ENCODE measurements around the gene YIPF5. TPM values are rescaled to one million over a fixed set of nuclear protein-coding genes. Genes with fewer than 3 reads are reported as not detected.

The YIPF5 gene
- total RNA-seq, 1 experiment from 2014 or later = 44.5 TPM

- TF ChIP-seq ZBTB33 (IDR thresholded peaks at IDR 0.05; ENCODE audit: extremely low read depth, insufficient replicate concordance, low read length) = no peak
- TF ChIP-seq POLR2AphosphoS5 (IDR thresholded peaks at IDR 0.05; ENCODE audit: low read depth, low read length) = no peak
- TF ChIP-seq RAD21 (IDR thresholded peaks at IDR 0.05; ENCODE audit: low read depth) = no peak
- no peak for TF ChIP-seq ELF1 (IDR thresholded peaks at IDR 0.05; ENCODE audit: borderline replicate concordance, low read depth)
- TF ChIP-seq ATF3 (IDR thresholded peaks at IDR 0.05) = no peak
- TF ChIP-seq ZFX (IDR thresholded peaks at IDR 0.05) = no peak
- TF ChIP-seq EZH2 (IDR thresholded peaks at IDR 0.05) = no peak
- no peak for TF ChIP-seq JUND (IDR thresholded peaks at IDR 0.05)
- no peak for TF ChIP-seq EGR1 (IDR thresholded peaks at IDR 0.05; ENCODE audit: low read depth)
Observed at GRCh38 chr5:144191531-144191930, 21.1 kb upstream of the YIPF5 start (continued).

GRCh38 chr5:144189800-144190429 lies 19.5 kb upstream of the YIPF5 start:
- ChIA-PET POLR2A (no interaction called here), CTCF (no interaction called here), RAD21 (ENCODE audit: low non-redundant PET in 1 of 2, low total read pairs in 2 of 2, uncharacterized antibody in 2 of 2, unreplicated experiment in 2 of 2) (no interaction called here)
- Histone ChIP-seq H3K9me2 (ENCODE audit: insufficient read depth) (no peaks in the 10 kb centered on the region), H3K9me3 (ENCODE audit: control insufficient read depth in 1 of 2, insufficient read depth in 1 of 2, low read depth in 1 of 2, low read length in 2 of 2) (no peaks in the 10 kb centered on the region), H3K27ac (ENCODE audit: low read depth, low read length) (no peak overlapping the region), H4K20me1 (ENCODE audit: insufficient read depth) (no peaks in the 10 kb centered on the region), H3K79me2 (ENCODE audit: insufficient read depth, low read length) (no peaks in the 10 kb centered on the region), H3K4me2 (ENCODE audit: low read length) (no peak overlapping the region), H3K4me3 (replicated peaks in 1 of 2; ENCODE audit: low read depth in 1 of 2, low read length in 2 of 2) (no peak overlapping the region), H3K36me3 (ENCODE audit: control insufficient read depth in 1 of 2, insufficient read depth in 2 of 2, low read length in 2 of 2) (no peaks in the 10 kb centered on the region), H3K27me3 (ENCODE audit: insufficient read depth, low read length) (peaks cover 33% of the 10 kb centered on the region), H2AFZ (ENCODE audit: low read depth, low read length, poor library complexity, severe bottlenecking) (no peak overlapping the region), H3K4me1 (ENCODE audit: control insufficient read depth in 1 of 2, insufficient read depth in 2 of 2, low read length in 2 of 2) (no peaks in the 10 kb centered on the region), H3K9ac (ENCODE audit: low read length) (no peak overlapping the region)
- TF ChIP-seq SRF (IDR thresholded peaks at IDR 0.05; ENCODE audit: low read depth) (no peak), TCF7L2 (IDR thresholded peaks at IDR 0.05; ENCODE audit: borderline replicate concordance, extremely low read depth, insufficient read depth, insufficient read length) (no peak), POLR2A (IDR thresholded peaks at IDR 0.05; ENCODE audit: borderline replicate concordance, extremely low read depth, insufficient read depth, insufficient read length) (no peak), EZH2phosphoT487 (IDR thresholded peaks at IDR 0.05; ENCODE audit: borderline replicate concordance) (no peak), FOSL1 (IDR thresholded peaks at IDR 0.05; ENCODE audit: low read depth) (no peak), EGR1 (IDR thresholded peaks at IDR 0.05; ENCODE audit: low read depth) (no peak), POLR2AphosphoS5 (IDR thresholded peaks at IDR 0.05; ENCODE audit: low read depth, low read length) (no peak), ZFX (IDR thresholded peaks at IDR 0.05) (no peak), SIN3A (IDR thresholded peaks at IDR 0.05; ENCODE audit: low read depth) (no peak)
- intact Hi-C loops (cut with micrococcal nuclease) = loop anchor here (10.0 kb wide), 1 partner anchor 1185 kb away; no protein-coding TSS in a partner anchor
- DNase-seq (ENCODE audit: low read depth, low spot score) (no peak), ATAC-seq (no peak)
- BruUV-seq (replicated peaks) = no TSS peak

Measured in HCT116 (cell line).